H9 (cell line): ENCODE results near the gene PARP3. TPM values are rescaled to one million over a fixed set of nuclear protein-coding genes. Genes with fewer than 3 reads are reported as not detected.

ENCODE experiments used
- DNase-seq: peaks from one replicate; pipeline ENCODE4 v3.0.0-alpha.2; 2017
- H2AFZ ChIP-seq: one replicate; pipeline ENCODE4 v1.6.1; 2013; ENCODE audit warnings: mild to moderate bottlenecking, low read length, control low read depth, moderate library complexity
- H2AK5ac ChIP-seq: 2 replicates; pipeline ENCODE4 v1.6.1; 2013; ENCODE audit warnings: low read length, control low read depth, mixed read lengths; ENCODE audit not compliant: insufficient read length
- H2BK120ac ChIP-seq: one replicate; pipeline ENCODE4 v1.6.1; 2013; ENCODE audit warnings: low read depth, mild to moderate bottlenecking, low read length, control low read depth, inconsistent platforms; ENCODE audit not compliant: poor library complexity, severe bottlenecking
- H2BK12ac ChIP-seq: 2 replicates; pipeline ENCODE4 v1.6.1; 2013; ENCODE audit warnings: low read length, control low read depth, mixed read lengths, low read depth; ENCODE audit not compliant: insufficient read length
- H2BK15ac ChIP-seq: 2 replicates; pipeline ENCODE4 v1.6.1; 2013; ENCODE audit warnings: low read depth, low read length, control low read depth
- H2BK20ac ChIP-seq: one replicate; pipeline ENCODE4 v1.6.1; 2013; ENCODE audit warnings: low read depth, mild to moderate bottlenecking, low read length, control low read depth, inconsistent platforms; ENCODE audit not compliant: poor library complexity, severe bottlenecking
- H2BK5ac ChIP-seq: 2 replicates; pipeline ENCODE4 v1.6.1; 2013; ENCODE audit warnings: low read length, control low read depth, mixed read lengths; ENCODE audit not compliant: insufficient read length
- H3K14ac ChIP-seq: 2 replicates; pipeline ENCODE4 v1.6.1; 2013; ENCODE audit warnings: low read length, control low read depth; ENCODE audit not compliant: insufficient read depth
- H3K18ac ChIP-seq: 2 replicates; pipeline ENCODE4 v1.6.1; 2013; ENCODE audit warnings: low read depth, mild to moderate bottlenecking, mixed read lengths, low read length, control low read depth; ENCODE audit not compliant: insufficient read length
- H3K23ac ChIP-seq: 2 replicates; pipeline ENCODE4 v1.6.1; 2013; ENCODE audit warnings: low read length, control low read depth, mixed read lengths, low read depth; ENCODE audit not compliant: insufficient read length
- H3K23me2 ChIP-seq: 2 replicates; pipeline ENCODE4 v1.6.1; 2013; ENCODE audit warnings: low read depth, mild to moderate bottlenecking, mixed read lengths, low read length, control low read depth; ENCODE audit not compliant: insufficient read length, poor library complexity, severe bottlenecking
- H3K27ac ChIP-seq: 2 replicates; pipeline ENCODE4 v1.5.1; 2013; ENCODE audit warnings: low read length, control low read depth, mixed read lengths, low read depth; ENCODE audit not compliant: insufficient read length
- H3K27me3 ChIP-seq: 2 replicates; pipeline ENCODE4 v1.6.1; 2013; ENCODE audit warnings: low read length, control low read depth, inconsistent platforms; ENCODE audit not compliant: insufficient read depth
- H3K4ac ChIP-seq: 2 replicates; pipeline ENCODE4 v1.6.1; 2013; ENCODE audit warnings: low read depth, mild to moderate bottlenecking, control low read depth, inconsistent platforms, low read length, moderate library complexity
- H3K4me1 ChIP-seq: 2 replicates; pipeline ENCODE4 v1.6.1; 2013; ENCODE audit warnings: low read length, control low read depth, inconsistent platforms; ENCODE audit not compliant: insufficient read depth
- H3K4me2 ChIP-seq: 2 replicates; pipeline ENCODE4 v1.6.1; 2013; ENCODE audit warnings: low read length, control low read depth, mixed read lengths; ENCODE audit not compliant: insufficient read length, insufficient read depth
- H3K56ac ChIP-seq: 2 replicates; pipeline ENCODE4 v1.6.1; 2013; ENCODE audit warnings: low read depth, mild to moderate bottlenecking, mixed read lengths, low read length, control low read depth; ENCODE audit not compliant: insufficient read length
- H3K79me1 ChIP-seq: 2 replicates; pipeline ENCODE4 v1.6.1; 2013; ENCODE audit warnings: low read depth, mild to moderate bottlenecking, moderate library complexity, low read length, control low read depth, inconsistent platforms; ENCODE audit not compliant: insufficient read depth, poor library complexity, severe bottlenecking
- H3K79me2 ChIP-seq: 2 replicates; pipeline ENCODE4 v1.6.1; 2013; ENCODE audit warnings: low read length, control low read depth, inconsistent platforms; ENCODE audit not compliant: insufficient read depth
- H3K9ac ChIP-seq: 2 replicates; pipeline ENCODE4 v1.6.1; 2013; ENCODE audit warnings: low read length, control low read depth, mixed read lengths; ENCODE audit not compliant: insufficient read length; ENCODE audit errors: extremely low read depth
- H3K9me3 ChIP-seq: one replicate; pipeline ENCODE4 v1.6.1; 2013; ENCODE audit warnings: low read depth, low read length, inconsistent platforms; ENCODE audit not compliant: control insufficient read depth
- H3T11ph ChIP-seq: one replicate; pipeline ENCODE4 v1.6.1; 2013; ENCODE audit warnings: mild to moderate bottlenecking, low read length, control low read depth, inconsistent platforms
- H4K20me1 ChIP-seq: one replicate; pipeline ENCODE4 v1.6.1; 2013; ENCODE audit not compliant: control insufficient read depth, insufficient read length, insufficient read depth
- H4K5ac ChIP-seq: 2 replicates; pipeline ENCODE4 v1.6.1; 2013; ENCODE audit warnings: low read depth, mild to moderate bottlenecking, mixed read lengths, low read length, control low read depth; ENCODE audit not compliant: insufficient read length
- H4K8ac ChIP-seq: replicated peaks from 2 replicates; pipeline ENCODE4 v1.6.1; 2013; ENCODE audit warnings: low read length, control low read depth, mixed read lengths, low read depth; ENCODE audit not compliant: insufficient read length
- H4K91ac ChIP-seq: 2 replicates; pipeline ENCODE4 v1.6.1; 2013; ENCODE audit warnings: low read depth, mild to moderate bottlenecking, moderate library complexity, mixed read lengths, low read length, control low read depth; ENCODE audit not compliant: insufficient read length
- H3K27ac Mint-ChIP-seq, 3 experiments: 2 replicates in 2 of 3; 3 replicates in 1 of 3; pipeline ENCODE4 v1.8.0; 2020 to 2021; ENCODE audit warnings: mixed read lengths in 3 of 3, mild to moderate bottlenecking in 1 of 3, moderate library complexity in 1 of 3
- H3K27me3 Mint-ChIP-seq: 2 replicates; pipeline ENCODE4 v1.8.0; 2021; ENCODE audit warnings: low read depth, mild to moderate bottlenecking, moderate library complexity, mixed read lengths
- H3K36me3 Mint-ChIP-seq, 3 experiments: 2 replicates in 2 of 3; 3 replicates in 1 of 3; pipeline ENCODE4 v1.8.0; 2020 to 2021; ENCODE audit warnings: low read depth in 3 of 3, mixed read lengths in 3 of 3; ENCODE audit not compliant: insufficient read depth in 1 of 3
- H3K4me1 Mint-ChIP-seq, 2 experiments: 2 replicates each; pipeline ENCODE4 v1.8.0; 2020; ENCODE audit warnings: mixed read lengths in 2 of 2
- H3K4me3 Mint-ChIP-seq, 2 experiments: 2 replicates in 1 of 2; 3 replicates in 1 of 2; pipeline ENCODE4 v1.8.0; 2020 to 2021; ENCODE audit warnings: mild to moderate bottlenecking in 2 of 2, mixed read lengths in 2 of 2, moderate library complexity in 1 of 2
- H3K9me3 Mint-ChIP-seq, 2 experiments: 2 replicates in 1 of 2; 3 replicates in 1 of 2; pipeline ENCODE4 v1.8.0; 2020; ENCODE audit warnings: mild to moderate bottlenecking in 2 of 2, mixed read lengths in 2 of 2, moderate library complexity in 1 of 2
- WGBS: extraction: QIAGEN DNeasy Blood & Tissue Kit; methylation state at CpG from one replicate; pipeline ENCODE4 v1.1.7; 2013; ENCODE audit warnings: missing lambda C conversion rate, low lambda C conversion rate, mixed read lengths; ENCODE audit not compliant: insufficient read length; ENCODE audit errors: extremely low coverage; 5-methylcytosine and 5-hydroxymethylcytosine counted together
- total RNA-seq: library from RNA; stranded (reverse); gene quantifications from 2 replicates; pipeline ENCODE4 v1.2.1, GENCODE V29; 2021
- TF ChIP-seq, protein P1 (sequence below): fragments of 200-600 bp; sonication (generic); conservative IDR thresholded peaks from 3 replicates; pipeline ENCODE4 v1.8.0; 2021; ENCODE audit warnings: antibody characterized with exemption, mild to moderate bottlenecking

Gene PARP3
- total RNA-seq, 1 experiment from 2014 or later = 1.3 TPM

DNA sequence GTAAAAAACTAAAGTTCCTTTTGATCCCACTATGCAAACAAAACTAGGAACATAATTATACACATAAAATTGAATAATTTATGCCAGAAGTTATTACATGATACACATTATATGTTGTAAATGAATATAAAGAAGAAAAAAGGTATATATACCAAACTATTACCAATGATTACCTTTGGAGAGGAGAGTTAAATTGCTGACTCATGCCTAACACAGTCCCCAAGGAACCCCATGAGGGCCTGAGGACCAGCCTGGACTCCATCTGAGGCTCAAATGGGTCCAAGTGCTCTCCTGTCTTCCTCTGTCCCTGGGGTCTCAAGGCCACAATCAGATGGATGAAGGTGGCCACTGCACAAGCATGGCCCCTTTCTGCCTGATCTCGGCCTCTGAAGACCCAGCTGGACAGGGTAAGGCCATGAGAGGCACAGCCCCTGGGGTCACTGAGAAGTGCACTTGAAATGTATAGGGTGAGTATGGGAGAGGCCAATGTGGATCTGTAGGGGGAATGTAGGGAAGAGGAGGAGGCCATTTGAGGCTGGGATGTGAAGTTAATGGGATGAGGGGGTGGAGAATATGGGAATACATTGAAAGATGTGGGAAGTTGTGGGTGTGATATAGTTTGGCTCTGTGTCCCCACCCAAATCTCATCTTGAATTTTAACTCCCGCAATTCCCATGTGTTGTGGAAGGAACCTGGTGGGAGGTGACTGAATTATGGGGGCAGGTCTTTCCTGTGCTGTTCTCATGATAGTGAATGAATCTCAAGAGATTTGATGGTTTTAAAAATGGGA is 37.9 kb upstream of the PARP3 start:
- peaks cover 15% of the 10 kb centered on the region for H3K27me3 Mint-ChIP-seq
- Histone ChIP-seq H3K4me1 (no peaks in the 10 kb centered on the region; the same call in 1 of the 2 replicates), H2AK5ac (no peak overlapping the region), H3K9me3 (no peaks in the 10 kb centered on the region), H2AFZ (no peak overlapping the region), H3K56ac (no peak overlapping the region), H2BK12ac (no peak overlapping the region), H3K14ac (no peak overlapping the region), H3K23me2 (no peaks in the 10 kb centered on the region), H3K79me1 (no peaks in the 10 kb centered on the region), H4K5ac (no peak overlapping the region), H3T11ph (no peak overlapping the region), H4K8ac (no peak overlapping the region), H3K27ac (no peak overlapping the region), H2BK5ac (no peak overlapping the region), H2BK15ac (no peak overlapping the region), H3K18ac (no peak overlapping the region), H3K4ac (no peak overlapping the region), H3K9ac (no peak overlapping the region), H2BK20ac (no peak overlapping the region), H4K20me1 (no peaks in the 10 kb centered on the region), H2BK120ac (no peak overlapping the region), H3K27me3 (no peaks in the 10 kb centered on the region), H3K4me2 (no peak overlapping the region), H3K79me2 (no peaks in the 10 kb centered on the region), H3K23ac (no peak overlapping the region), H4K91ac (no peak overlapping the region)
- peaks cover 27 to 32% of the 10 kb centered on the region in 2 experiments for H3K9me3 Mint-ChIP-seq
- H3K36me3 Mint-ChIP-seq = peaks cover 13 to 32% (median 18%) of the 10 kb centered on the region in 3 experiments
- H3K4me3 Mint-ChIP-seq = no peak overlapping the region
- peaks cover 15 to 16% of the 10 kb centered on the region in 2 experiments for H3K4me1 Mint-ChIP-seq
- no peak overlapping the region for H3K27ac Mint-ChIP-seq
- WGBS = no CpG with 5 or more reads among the region's 2 CpGs
- no peak for DNase-seq
- TF ChIP-seq, protein P1, sequence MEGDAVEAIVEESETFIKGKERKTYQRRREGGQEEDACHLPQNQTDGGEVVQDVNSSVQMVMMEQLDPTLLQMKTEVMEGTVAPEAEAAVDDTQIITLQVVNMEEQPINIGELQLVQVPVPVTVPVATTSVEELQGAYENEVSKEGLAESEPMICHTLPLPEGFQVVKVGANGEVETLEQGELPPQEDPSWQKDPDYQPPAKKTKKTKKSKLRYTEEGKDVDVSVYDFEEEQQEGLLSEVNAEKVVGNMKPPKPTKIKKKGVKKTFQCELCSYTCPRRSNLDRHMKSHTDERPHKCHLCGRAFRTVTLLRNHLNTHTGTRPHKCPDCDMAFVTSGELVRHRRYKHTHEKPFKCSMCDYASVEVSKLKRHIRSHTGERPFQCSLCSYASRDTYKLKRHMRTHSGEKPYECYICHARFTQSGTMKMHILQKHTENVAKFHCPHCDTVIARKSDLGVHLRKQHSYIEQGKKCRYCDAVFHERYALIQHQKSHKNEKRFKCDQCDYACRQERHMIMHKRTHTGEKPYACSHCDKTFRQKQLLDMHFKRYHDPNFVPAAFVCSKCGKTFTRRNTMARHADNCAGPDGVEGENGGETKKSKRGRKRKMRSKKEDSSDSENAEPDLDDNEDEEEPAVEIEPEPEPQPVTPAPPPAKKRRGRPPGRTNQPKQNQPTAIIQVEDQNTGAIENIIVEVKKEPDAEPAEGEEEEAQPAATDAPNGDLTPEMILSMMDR = no peak
